ENCODE data around the gene GLUD1. TPM values are rescaled to one million over a fixed set of nuclear protein-coding genes. Genes with fewer than 3 reads are reported as not detected.
"Not testable (repeated sequence)": the region's sequence is repeated elsewhere in the genome, so short reads cannot be mapped to it uniquely, and the experiment has no call there.

The GLUD1 gene
- total RNA-seq, 1 experiment from 2014 or later: 138 TPM

- intact Hi-C loops (cut with micrococcal nuclease; ENCODE audit: unreplicated experiment) (no loop called here), in situ Hi-C loops (cut with HindIII; ENCODE audit: low pct_unique_long_range_greater_than_20kb, low sequenced_read_pairs) (no loop called here)
- H3K27me3 ChIP-seq (ENCODE audit: control insufficient read depth, insufficient read depth, low read length): no peaks in the 10 kb centered on the region
- ATAC-seq (no peak), DNase-seq (ENCODE audit: low read depth, low spot score) (no peak)
- H3K4me1 ChIP-seq (ENCODE audit: control insufficient read depth, insufficient read depth, low read length): no peaks in the 10 kb centered on the region
- BruUV-seq (replicated peaks): no TSS peak
- H3K36me3 ChIP-seq (ENCODE audit: control insufficient read depth, insufficient read depth, low read length): no peaks in the 10 kb centered on the region
- ChIA-PET POLR2A (interaction anchor here (0.7 kb wide), 1 partner anchor 630 kb away, joined by 3 read pairs; no protein-coding TSS in a partner anchor), CTCF (no interaction called here)
- H3K4me3 ChIP-seq (ENCODE audit: low read depth in 2 of 2, low read length in 2 of 2): no peak overlapping the region
- no peak overlapping the region for H3K27ac ChIP-seq (ENCODE audit: low read length)
- no peak for TF ChIP-seq SIN3A (IDR thresholded peaks at IDR 0.05; ENCODE audit: borderline replicate concordance, insufficient read depth, low read depth, low read length)
- TF ChIP-seq CTCF (IDR thresholded peaks at IDR 0.05): no peak
- no peaks in the 10 kb centered on the region for H3K9me3 ChIP-seq (ENCODE audit: control insufficient read depth, insufficient read depth, low read depth, low read length)
Measured at GRCh38 chr10:87045434-87045938, 49.2 kb downstream of the GLUD1 start.

- H3K4me1 ChIP-seq (ENCODE audit: control insufficient read depth, insufficient read depth, low read length); POLR2A ChIA-PET; BruUV-seq (replicated peaks); ATAC-seq; CTCF ChIA-PET; H3K27ac ChIP-seq (ENCODE audit: low read length); H3K4me3 ChIP-seq (ENCODE audit: low read depth in 2 of 2, low read length in 2 of 2); in situ Hi-C loops (cut with HindIII; ENCODE audit: low pct_unique_long_range_greater_than_20kb, low sequenced_read_pairs); H3K9me3 ChIP-seq (ENCODE audit: control insufficient read depth, insufficient read depth, low read depth, low read length); DNase-seq (ENCODE audit: low read depth, low spot score); H3K27me3 ChIP-seq (ENCODE audit: control insufficient read depth, insufficient read depth, low read length); H3K36me3 ChIP-seq (ENCODE audit: control insufficient read depth, insufficient read depth, low read length); intact Hi-C loops (cut with micrococcal nuclease; ENCODE audit: unreplicated experiment): not testable (repeated sequence)
Measured at GRCh38 chr10:87043579-87043978, 51.1 kb downstream of the GLUD1 start.

GRCh38 chr10:87038786-87039185, 55.9 kb downstream of the GLUD1 start:
- TF ChIP-seq CTCF (IDR thresholded peaks at IDR 0.05): no peak
- TF ChIP-seq REST (IDR thresholded peaks at IDR 0.05; ENCODE audit: insufficient read depth in 1 of 2, low read depth in 2 of 2, low read length in 1 of 2): no peak
- no peak for TF ChIP-seq TCF7L2 (IDR thresholded peaks at IDR 0.05; ENCODE audit: low read depth, low read length)
- no peak for TF ChIP-seq SIN3A (IDR thresholded peaks at IDR 0.05; ENCODE audit: borderline replicate concordance, insufficient read depth, low read depth, low read length)
- no peaks in the 10 kb centered on the region for H3K4me1 ChIP-seq (ENCODE audit: control insufficient read depth, insufficient read depth, low read length)
- no peaks in the 10 kb centered on the region for H3K27me3 ChIP-seq (ENCODE audit: control insufficient read depth, insufficient read depth, low read length)
- H3K27ac ChIP-seq (ENCODE audit: low read length): no peak overlapping the region
- CTCF ChIA-PET: interaction anchor here (0.6 kb wide), 1 partner anchor 351 kb away, joined by 7 read pairs; no protein-coding TSS in a partner anchor
- in situ Hi-C loops (cut with HindIII; ENCODE audit: low pct_unique_long_range_greater_than_20kb, low sequenced_read_pairs): no loop called here
- no TSS peak for BruUV-seq (replicated peaks)
- no peak overlapping the region for H3K4me3 ChIP-seq (ENCODE audit: low read depth in 2 of 2, low read length in 2 of 2)
- intact Hi-C loops (cut with micrococcal nuclease; ENCODE audit: unreplicated experiment): no loop called here
- H3K9me3 ChIP-seq (ENCODE audit: control insufficient read depth, insufficient read depth, low read depth, low read length): no peaks in the 10 kb centered on the region
- no peaks in the 10 kb centered on the region for H3K36me3 ChIP-seq (ENCODE audit: control insufficient read depth, insufficient read depth, low read length)
- no peak for DNase-seq (ENCODE audit: low read depth, low spot score)
- POLR2A ChIA-PET: no interaction called here
- ATAC-seq: peak; percentile 15; the same call in 1 of the 2 replicates
